HCT116 (cell line): ENCODE measurements around the gene KSR2. TPM values are rescaled to one million over a fixed set of nuclear protein-coding genes. Genes with fewer than 3 reads are reported as not detected.

Experiments
- ATAC-seq: fragments of 200-7000 bp; cut with Tn5 transposase; 2 replicates; pipeline ENCODE4 v1.9.1; 2020; ENCODE audit warnings: mild to moderate bottlenecking, moderate library complexity
- BruUV-seq: library from RNA; stranded (reverse); fragments of 400-500 nt; replicated peaks from 2 replicates; lab custom pipeline; 2021; lab: Mats Ljungman, UMichigan
- CTCF ChIA-PET: fragments of 300-600 bp; sonication (Branson Sonifier 250); formaldehyde crosslinking; loops from one replicate; lab custom pipeline; 2021; ENCODE audit warnings: antibody characterized with exemption; lab: Charles Lee
- POLR2A ChIA-PET: fragments of 300-600, 350-600 bp; sonication (Branson Sonifier 250); formaldehyde crosslinking; loops from one replicate; lab custom pipeline; 2021; ENCODE audit warnings: antibody characterized with exemption; lab: Charles Lee
- RAD21 ChIA-PET, 2 experiments: fragments of 300-600 bp; sonication (Branson Sonifier 250); formaldehyde crosslinking; loops; one replicate each; lab custom pipeline; 2023; ENCODE audit warnings: low total read pairs in 2 of 2; ENCODE audit not compliant: uncharacterized antibody in 2 of 2, unreplicated experiment in 2 of 2, low non-redundant PET in 1 of 2; lab: Charles Lee
- DNase-seq: peaks from one replicate; pipeline ENCODE4 v3.0.0-alpha.2; 2010; ENCODE audit warnings: low read depth, low spot score
- H2AFZ ChIP-seq: fragments of 200-600 bp; shearing (Covaris generic), sonication (generic); 2 replicates; pipeline ENCODE4 v1.6.1; 2017; ENCODE audit warnings: low read depth, mixed run types, mixed read lengths, antibody characterized with exemption, low read length; ENCODE audit not compliant: poor library complexity, severe bottlenecking
- H3K27ac ChIP-seq: 2 replicates; pipeline ENCODE4 v1.5.1; 2012; ENCODE audit warnings: low read depth, low read length
- H3K27me3 ChIP-seq: fragments of 200-600 bp; sonication (generic); 2 replicates; pipeline ENCODE4 v1.6.1; 2016; ENCODE audit warnings: mixed run types, low read length, mixed read lengths; ENCODE audit not compliant: insufficient read depth
- H3K36me3 ChIP-seq, 2 experiments: fragments of 200-500 bp in 1 of 2; fragments of 200-600 bp in 1 of 2; sonication (Bioruptor generic) in 1 of 2; sonication (generic) in 1 of 2; 2 replicates each; pipeline versions ENCODE4 v1.5.1 to v1.6.1; 2014 to 2016; ENCODE audit warnings: low read length in 2 of 2, inconsistent platforms in 1 of 2, mixed read lengths in 1 of 2, mixed run types in 1 of 2; ENCODE audit not compliant: insufficient read depth in 2 of 2, control insufficient read depth in 1 of 2
- H3K4me1 ChIP-seq, 2 experiments: fragments of 200-600 bp in 1 of 2; sonication (generic) in 1 of 2; 2 replicates each; pipeline versions ENCODE4 v1.5.1 to v1.6.1; 2012 to 2017; ENCODE audit warnings: low read length in 2 of 2, inconsistent platforms in 1 of 2, mild to moderate bottlenecking in 1 of 2, mixed read lengths in 1 of 2, mixed run types in 1 of 2, moderate library complexity in 1 of 2; ENCODE audit not compliant: insufficient read depth in 2 of 2, control insufficient read depth in 1 of 2
- H3K4me2 ChIP-seq: fragments of 200-600 bp; sonication (generic); 2 replicates; pipeline ENCODE4 v1.6.1; 2017; ENCODE audit warnings: mixed run types, low read length, mixed read lengths
- H3K4me3 ChIP-seq, 2 experiments: fragments of 200-600 bp in 1 of 2; sonication (generic) in 1 of 2; replicated peaks in 1 of 2; 2 replicates each; pipeline ENCODE4 v1.5.1; 2011 to 2016; ENCODE audit warnings: low read length in 2 of 2, control low read depth in 1 of 2, low read depth in 1 of 2, mild to moderate bottlenecking in 1 of 2, mixed read lengths in 1 of 2, mixed run types in 1 of 2
- H3K79me2 ChIP-seq: fragments of 200-600 bp; sonication (generic); 2 replicates; pipeline ENCODE4 v1.6.1; 2017; ENCODE audit warnings: mild to moderate bottlenecking, mixed run types, low read length, moderate library complexity, mixed read lengths; ENCODE audit not compliant: insufficient read depth
- H3K9ac ChIP-seq: fragments of 200-600 bp; sonication (generic); 2 replicates; pipeline ENCODE4 v1.6.1; 2016; ENCODE audit warnings: low read length, mixed read lengths
- H3K9me2 ChIP-seq: fragments of 200-600 bp; sonication (generic), shearing (Covaris generic); 2 replicates; pipeline ENCODE4 v1.6.1; 2017; ENCODE audit warnings: mixed run types, mild to moderate bottlenecking, moderate library complexity; ENCODE audit not compliant: insufficient read depth
- H3K9me3 ChIP-seq, 2 experiments: fragments of 200-500 bp in 1 of 2; fragments of 200-600 bp in 1 of 2; sonication (Bioruptor generic) in 1 of 2; sonication (generic) in 1 of 2; 2 replicates each; pipeline ENCODE4 v1.6.1; 2014 to 2017; ENCODE audit warnings: low read length in 2 of 2, mixed read lengths in 2 of 2, inconsistent platforms in 1 of 2, low read depth in 1 of 2, mild to moderate bottlenecking in 1 of 2, mixed run types in 1 of 2, moderate library complexity in 1 of 2; ENCODE audit not compliant: control insufficient read depth in 1 of 2, insufficient read depth in 1 of 2
- H4K20me1 ChIP-seq: fragments of 200-600 bp; sonication (generic), shearing (Covaris generic); 2 replicates; pipeline ENCODE4 v1.6.1; 2017; ENCODE audit warnings: mixed run types, mild to moderate bottlenecking, moderate library complexity; ENCODE audit not compliant: insufficient read depth
- CBX3 ChIP-seq: IDR thresholded peaks from 2 replicates; pipeline ENCODE4 v1.6.1; 2012; ENCODE audit warnings: low read depth
- ELF1 ChIP-seq: IDR thresholded peaks from 2 replicates; pipeline ENCODE4 v1.6.1; 2012; ENCODE audit warnings: low read depth, borderline replicate concordance
- EZH2phosphoT487 ChIP-seq: fragments of 200-600 bp; IDR thresholded peaks from 2 replicates; pipeline ENCODE4 v1.6.1; 2018; ENCODE audit warnings: antibody characterized with exemption, borderline replicate concordance
- FOSL1 ChIP-seq: IDR thresholded peaks from 2 replicates; pipeline ENCODE4 v1.6.1; 2012; ENCODE audit warnings: low read depth
- POLR2A ChIP-seq: IDR thresholded peaks from 2 replicates; pipeline ENCODE4 v1.7.0; 2011; ENCODE audit warnings: borderline replicate concordance; ENCODE audit not compliant: insufficient read depth, insufficient read length; ENCODE audit errors: extremely low read depth
- RAD21 ChIP-seq: IDR thresholded peaks from 2 replicates; pipeline ENCODE4 v1.6.1; 2012; ENCODE audit warnings: low read depth, mild to moderate bottlenecking
- SIN3A ChIP-seq: IDR thresholded peaks from 2 replicates; pipeline ENCODE4 v1.6.1; 2012; ENCODE audit warnings: low read depth
- TCF7L2 ChIP-seq: IDR thresholded peaks from 2 replicates; pipeline ENCODE4 v1.7.0; 2011; ENCODE audit warnings: borderline replicate concordance, inconsistent platforms; ENCODE audit not compliant: insufficient read depth, insufficient read length; ENCODE audit errors: extremely low read depth
- YY1 ChIP-seq: IDR thresholded peaks from 2 replicates; pipeline ENCODE4 v1.6.1; 2011; ENCODE audit warnings: low read length, low read depth, moderate library complexity, mild to moderate bottlenecking; ENCODE audit not compliant: insufficient replicate concordance; ENCODE audit errors: extremely low read depth
- ZBTB33 ChIP-seq: IDR thresholded peaks from 2 replicates; pipeline ENCODE4 v1.6.1; 2011; ENCODE audit warnings: mild to moderate bottlenecking, low read length, moderate library complexity; ENCODE audit not compliant: insufficient replicate concordance; ENCODE audit errors: extremely low read depth
- ZFX ChIP-seq: fragments of 450-650 bp; IDR thresholded peaks from 2 replicates; pipeline ENCODE4 v1.6.1; 2017
- intact Hi-C: fragments of 100-400 bp; cut with micrococcal nuclease; formaldehyde crosslinking; loops from 2 replicates; pipeline ENCODE4 v1.10.0; 2022
- total RNA-seq: library from RNA; stranded (reverse); gene quantifications from one replicate; pipeline ENCODE4 v1.2.1, GENCODE V29; 2021; ENCODE audit not compliant: unreplicated experiment
- TF ChIP-seq, protein P1 (sequence below): IDR thresholded peaks from 2 replicates; pipeline ENCODE4 v1.6.1; 2012
- TF ChIP-seq, protein P2 (sequence below): IDR thresholded peaks from 2 replicates; pipeline ENCODE4 v1.6.1; 2012; ENCODE audit warnings: low read depth

Gene KSR2
- total RNA-seq, 1 experiment from 2014 or later, result 10.1 TPM

GRCh38 chr12:117903110-117903840 lies 65.5 kb downstream of the KSR2 start:
- Histone ChIP-seq H3K79me2 (no peaks in the 10 kb centered on the region), H2AFZ (no peak overlapping the region), H3K4me1 (peaks cover 0 to 10% of the 10 kb centered on the region in 2 experiments; a peak in 2 of 4 replicates), H3K4me3 (no peak overlapping the region), H3K9me3 (peaks cover 0 to 6% of the 10 kb centered on the region in 2 experiments; a peak in 1 of 4 replicates), H3K9me2 (no peaks in the 10 kb centered on the region), H3K4me2 (no peak overlapping the region), H4K20me1 (no peaks in the 10 kb centered on the region), H3K9ac (no peak overlapping the region), H3K27ac (no peak overlapping the region), H3K36me3 (no peaks in the 10 kb centered on the region; a peak in 1 of 4 replicates), H3K27me3 (no peaks in the 10 kb centered on the region)
- ChIA-PET CTCF (no interaction called here), POLR2A (no interaction called here), RAD21 (no interaction called here)
- ATAC-seq (no peak), DNase-seq (no peak)
- TF ChIP-seq, protein P1, sequence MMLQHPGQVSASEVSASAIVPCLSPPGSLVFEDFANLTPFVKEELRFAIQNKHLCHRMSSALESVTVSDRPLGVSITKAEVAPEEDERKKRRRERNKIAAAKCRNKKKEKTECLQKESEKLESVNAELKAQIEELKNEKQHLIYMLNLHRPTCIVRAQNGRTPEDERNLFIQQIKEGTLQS, result no peak
- TF ChIP-seq CBX3 (no peak), POLR2A (no peak)
- intact Hi-C loops, result no loop called here
- BruUV-seq, result no TSS peak

- no peak overlapping the region for H2AFZ ChIP-seq
- ChIA-PET RAD21 (no interaction called here), POLR2A (no interaction called here), CTCF (interaction anchor here (1.6 kb wide), 1 partner anchor 133 kb away, joined by 3 read pairs; no protein-coding TSS in a partner anchor)
- DNase-seq, result no peak
- intact Hi-C loops, result no loop called here
- H3K9ac ChIP-seq, result no peak overlapping the region
- no peaks in the 10 kb centered on the region for H3K27me3 ChIP-seq
- no peak overlapping the region for H3K4me2 ChIP-seq
- H3K4me1 ChIP-seq, result peaks cover 0 to 10% of the 10 kb centered on the region in 2 experiments; a peak in 2 of 4 replicates
- BruUV-seq, result no TSS peak
- no peak overlapping the region for H3K4me3 ChIP-seq
- no peaks in the 10 kb centered on the region; a peak in 1 of 4 replicates for H3K36me3 ChIP-seq
- no peak for ATAC-seq
- no peaks in the 10 kb centered on the region for H4K20me1 ChIP-seq
- H3K9me3 ChIP-seq, result peaks cover 0 to 6% of the 10 kb centered on the region in 2 experiments; a peak in 1 of 4 replicates
- no peaks in the 10 kb centered on the region for H3K79me2 ChIP-seq
- H3K9me2 ChIP-seq, result no peaks in the 10 kb centered on the region
- H3K27ac ChIP-seq, result no peak overlapping the region
- TF ChIP-seq ZFX (no peak), ZBTB33 (no peak), RAD21 (no peak), TCF7L2 (no peak), SIN3A (no peak), FOSL1 (no peak), YY1 (no peak), ELF1 (no peak), POLR2A (no peak), EZH2phosphoT487 (no peak)
- TF ChIP-seq, protein P2, sequence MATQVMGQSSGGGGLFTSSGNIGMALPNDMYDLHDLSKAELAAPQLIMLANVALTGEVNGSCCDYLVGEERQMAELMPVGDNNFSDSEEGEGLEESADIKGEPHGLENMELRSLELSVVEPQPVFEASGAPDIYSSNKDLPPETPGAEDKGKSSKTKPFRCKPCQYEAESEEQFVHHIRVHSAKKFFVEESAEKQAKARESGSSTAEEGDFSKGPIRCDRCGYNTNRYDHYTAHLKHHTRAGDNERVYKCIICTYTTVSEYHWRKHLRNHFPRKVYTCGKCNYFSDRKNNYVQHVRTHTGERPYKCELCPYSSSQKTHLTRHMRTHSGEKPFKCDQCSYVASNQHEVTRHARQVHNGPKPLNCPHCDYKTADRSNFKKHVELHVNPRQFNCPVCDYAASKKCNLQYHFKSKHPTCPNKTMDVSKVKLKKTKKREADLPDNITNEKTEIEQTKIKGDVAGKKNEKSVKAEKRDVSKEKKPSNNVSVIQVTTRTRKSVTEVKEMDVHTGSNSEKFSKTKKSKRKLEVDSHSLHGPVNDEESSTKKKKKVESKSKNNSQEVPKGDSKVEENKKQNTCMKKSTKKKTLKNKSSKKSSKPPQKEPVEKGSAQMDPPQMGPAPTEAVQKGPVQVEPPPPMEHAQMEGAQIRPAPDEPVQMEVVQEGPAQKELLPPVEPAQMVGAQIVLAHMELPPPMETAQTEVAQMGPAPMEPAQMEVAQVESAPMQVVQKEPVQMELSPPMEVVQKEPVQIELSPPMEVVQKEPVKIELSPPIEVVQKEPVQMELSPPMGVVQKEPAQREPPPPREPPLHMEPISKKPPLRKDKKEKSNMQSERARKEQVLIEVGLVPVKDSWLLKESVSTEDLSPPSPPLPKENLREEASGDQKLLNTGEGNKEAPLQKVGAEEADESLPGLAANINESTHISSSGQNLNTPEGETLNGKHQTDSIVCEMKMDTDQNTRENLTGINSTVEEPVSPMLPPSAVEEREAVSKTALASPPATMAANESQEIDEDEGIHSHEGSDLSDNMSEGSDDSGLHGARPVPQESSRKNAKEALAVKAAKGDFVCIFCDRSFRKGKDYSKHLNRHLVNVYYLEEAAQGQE, result no peak
These were observed 67.2 kb downstream of the KSR2 start for GRCh38 chr12:117901631-117902030.
